CD8-positive, alpha-beta memory T cell (primary cell): ENCODE data around the gene RPS6KL1. TPM values are rescaled to one million over a fixed set of nuclear protein-coding genes. Genes with fewer than 3 reads are reported as not detected.

Experiments used
- CTCF ChIA-PET: fragments of 350-600 bp; sonication (Branson Sonifier 250); formaldehyde crosslinking; loops from one replicate; lab custom pipeline; 2021; ENCODE audit warnings: antibody characterized with exemption; lab: Charles Lee
- POLR2A ChIA-PET: fragments of 350-600 bp; sonication (Branson Sonifier 250); formaldehyde crosslinking; loops from one replicate; lab custom pipeline; 2021; ENCODE audit warnings: antibody characterized with exemption; lab: Charles Lee
- DNase-seq, 5 donors: peaks; one replicate each; pipeline versions ENCODE4 v3.0.0 to v3.0.0-alpha.2; 2020 to 2022; ENCODE audit warnings: mixed read lengths in 1 of 5
- H3K27ac ChIP-seq: one replicate; pipeline ENCODE4 v1.7.0; 2013; ENCODE audit warnings: low read depth, mild to moderate bottlenecking, low read length, moderate library complexity
- H3K27me3 ChIP-seq: 2 replicates; pipeline ENCODE4 v1.7.0; 2013; ENCODE audit warnings: low read length, mild to moderate bottlenecking; ENCODE audit not compliant: insufficient read depth, poor library complexity, severe bottlenecking
- H3K36me3 ChIP-seq: 2 replicates; pipeline ENCODE4 v1.7.0; 2013; ENCODE audit warnings: mild to moderate bottlenecking, low read length, moderate library complexity; ENCODE audit not compliant: insufficient read depth
- H3K4me1 ChIP-seq: 2 replicates; pipeline ENCODE4 v1.7.0; 2013; ENCODE audit warnings: mild to moderate bottlenecking, low read length, moderate library complexity; ENCODE audit not compliant: insufficient read depth
- H3K4me3 ChIP-seq: 2 replicates; pipeline ENCODE4 v1.7.0; 2013; ENCODE audit warnings: mild to moderate bottlenecking, low read length
- H3K9me3 ChIP-seq: 2 replicates; pipeline ENCODE4 v1.7.0; 2013; ENCODE audit warnings: mild to moderate bottlenecking, low read length
- H3K27ac Mint-ChIP-seq, 8 donors: one replicate each; pipeline ENCODE4 v1.8.0; 2020 to 2021; ENCODE audit warnings: mixed read lengths in 8 of 8, mild to moderate bottlenecking in 6 of 8, inconsistent platforms in 3 of 8, moderate library complexity in 3 of 8
- H3K27me3 Mint-ChIP-seq, 2 donors: one replicate each; pipeline ENCODE4 v1.8.0; 2020 to 2021; ENCODE audit warnings: mixed read lengths in 2 of 2, mild to moderate bottlenecking in 1 of 2, moderate library complexity in 1 of 2
- H3K36me3 Mint-ChIP-seq, 3 donors: one replicate each; pipeline ENCODE4 v1.8.0; 2020 to 2021; ENCODE audit warnings: mixed read lengths in 3 of 3, inconsistent platforms in 1 of 3, mild to moderate bottlenecking in 1 of 3
- H3K4me1 Mint-ChIP-seq, 3 donors: one replicate each; pipeline ENCODE4 v1.8.0; 2020 to 2021; ENCODE audit warnings: mixed read lengths in 3 of 3, inconsistent platforms in 1 of 3, mild to moderate bottlenecking in 1 of 3
- H3K4me3 Mint-ChIP-seq, 7 donors: one replicate each; pipeline ENCODE4 v1.8.0; 2020 to 2021; ENCODE audit warnings: mixed read lengths in 7 of 7, mild to moderate bottlenecking in 6 of 7, moderate library complexity in 4 of 7, inconsistent platforms in 2 of 7
- H3K9me3 Mint-ChIP-seq, 5 donors: one replicate each; pipeline ENCODE4 v1.8.0; 2020 to 2022; ENCODE audit warnings: mixed read lengths in 5 of 5, mild to moderate bottlenecking in 3 of 5, moderate library complexity in 2 of 5, inconsistent platforms in 1 of 5
- polyA plus RNA-seq: library from polyadenylated mRNA; unstranded; fragments of 300-500 nt; fragmentation: Illumina TruSeq; gene quantifications from one replicate; pipeline ENCODE4 v1.2.3, GENCODE V29; 2021
- total RNA-seq, 2 experiments: library from RNA; stranded (reverse); gene quantifications; one replicate each; pipeline ENCODE4 v1.2.3, GENCODE V29; 2021

The RPS6KL1 gene
- total and polyA plus RNA-seq, 3 experiments from 2014 or later, result 4.8 to 5.0 TPM; not detected in 1

DNA sequence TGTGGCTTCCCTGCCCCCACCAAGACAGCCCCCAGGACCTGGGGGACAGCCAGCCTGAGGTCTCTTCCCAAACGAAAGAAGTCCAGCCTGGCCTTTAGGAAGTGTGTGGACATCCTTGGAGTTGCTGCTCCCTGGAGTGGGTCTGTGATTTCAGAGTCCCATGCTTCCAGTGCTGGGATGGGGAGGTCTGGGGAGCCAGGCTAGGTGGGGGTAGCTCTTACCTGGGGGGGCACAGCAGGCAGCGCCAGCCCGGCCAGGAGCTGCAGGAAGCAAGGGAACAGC lies 31.8 kb upstream of the RPS6KL1 start:
- no peak for DNase-seq
- peak overlapping the region in 5 of 7 donors; percentile 32 to 66 (median 51) for H3K4me3 Mint-ChIP-seq
- no peaks in the 10 kb centered on the region for H3K9me3 Mint-ChIP-seq
- H3K4me1 ChIP-seq, result no peaks in the 10 kb centered on the region
- no peaks in the 10 kb centered on the region for H3K9me3 ChIP-seq
- H3K4me3 ChIP-seq, result peak overlapping the region; percentile 34
- ChIA-PET POLR2A (interaction anchor here (0.6 to 1.1 kb wide), 2 partner anchors 13 to 169 kb away, joined by 3 read pairs; no protein-coding TSS in a partner anchor), CTCF (interaction anchor here (2.0 kb wide), 1 partner anchor 10 kb away, joined by 6 read pairs; no protein-coding TSS in a partner anchor)
- H3K27ac Mint-ChIP-seq, result no peak overlapping the region
- H3K36me3 Mint-ChIP-seq, result no peaks in the 10 kb centered on the region
- H3K4me1 Mint-ChIP-seq, result peaks cover 2 to 4% (median 3%) of the 10 kb centered on the region in 3 donors
- peaks cover 10% of the 10 kb centered on the region for H3K27me3 ChIP-seq
- no peak overlapping the region for H3K27ac ChIP-seq
- H3K27me3 Mint-ChIP-seq, result peaks cover 11 to 22% of the 10 kb centered on the region in 2 donors
- H3K36me3 ChIP-seq, result no peaks in the 10 kb centered on the region

DNA sequence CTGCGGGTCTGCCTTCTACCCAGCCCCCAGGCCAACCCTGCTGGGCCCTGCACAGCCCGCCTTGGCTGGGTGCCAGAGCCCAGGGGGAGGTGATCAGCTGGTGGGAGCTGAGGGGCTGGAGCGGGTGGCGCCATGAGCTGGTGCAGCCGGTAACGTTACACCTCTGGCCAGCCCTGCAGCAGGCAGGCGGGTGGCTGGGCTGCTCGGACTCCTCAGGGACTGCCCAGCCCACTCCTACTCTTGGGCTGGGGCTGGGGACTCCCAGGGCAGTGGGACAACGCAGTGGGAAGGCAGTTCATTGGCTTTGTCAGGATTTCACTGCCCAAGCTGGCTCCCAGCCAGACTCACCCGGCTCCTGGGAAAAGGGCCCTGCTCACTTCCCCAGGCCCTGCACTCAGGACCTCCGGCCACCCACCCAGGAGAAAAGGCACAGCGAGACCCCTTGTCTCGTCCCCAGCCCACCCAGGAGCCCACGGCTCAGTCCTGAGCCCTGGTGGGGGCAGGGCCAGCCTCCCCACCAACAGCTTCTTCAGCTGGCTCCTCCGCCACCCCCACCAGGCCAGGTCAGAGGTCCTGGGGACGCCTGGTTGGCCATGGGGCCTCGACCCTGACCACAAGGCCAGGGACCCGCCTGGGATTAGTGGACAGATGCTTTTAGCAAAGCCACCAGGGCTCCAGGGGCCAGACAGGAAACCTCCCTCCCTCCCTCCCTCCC lies 31.3 kb upstream of the RPS6KL1 start:
- peaks cover 2 to 4% (median 3%) of the 10 kb centered on the region in 3 donors for H3K4me1 Mint-ChIP-seq
- no peak overlapping the region for H3K4me3 ChIP-seq
- no peaks in the 10 kb centered on the region for H3K9me3 Mint-ChIP-seq
- no peaks in the 10 kb centered on the region for H3K36me3 Mint-ChIP-seq
- no peaks in the 10 kb centered on the region for H3K9me3 ChIP-seq
- DNase-seq, result no peak
- ChIA-PET CTCF (interaction anchor here (1.2 to 2.0 kb wide), 2 partner anchors 9 to 134 kb away, joined by 4 to 6 read pairs; no protein-coding TSS in a partner anchor), POLR2A (interaction anchor here (1.1 kb wide), 1 partner anchor 12 kb away, joined by 3 read pairs; no protein-coding TSS in a partner anchor)
- no peaks in the 10 kb centered on the region for H3K4me1 ChIP-seq
- H3K4me3 Mint-ChIP-seq, result no peak overlapping the region
- H3K27ac ChIP-seq, result no peak overlapping the region
- peaks cover 10% of the 10 kb centered on the region for H3K27me3 ChIP-seq
- H3K27ac Mint-ChIP-seq, result no peak overlapping the region
- peaks cover 10 to 24% of the 10 kb centered on the region in 2 donors for H3K27me3 Mint-ChIP-seq
- H3K36me3 ChIP-seq, result no peaks in the 10 kb centered on the region

GRCh38 chr14:74953686-74954085 lies 30.6 kb upstream of the RPS6KL1 start:
- Mint-ChIP-seq H3K4me3 (no peak overlapping the region), H3K36me3 (no peaks in the 10 kb centered on the region), H3K27ac (no peak overlapping the region), H3K4me1 (peaks cover 2 to 4% (median 3%) of the 10 kb centered on the region in 3 donors), H3K9me3 (no peaks in the 10 kb centered on the region), H3K27me3 (peaks cover 10 to 24% of the 10 kb centered on the region in 2 donors)
- Histone ChIP-seq H3K27ac (no peak overlapping the region), H3K36me3 (no peaks in the 10 kb centered on the region), H3K27me3 (peaks cover 10% of the 10 kb centered on the region), H3K4me1 (no peaks in the 10 kb centered on the region), H3K9me3 (no peaks in the 10 kb centered on the region), H3K4me3 (no peak overlapping the region)
- CTCF ChIA-PET, result interaction anchor here (1.2 to 2.0 kb wide), 2 partner anchors 8 to 135 kb away, joined by 4 to 6 read pairs; no protein-coding TSS in a partner anchor
- POLR2A ChIA-PET, result no interaction called here
- DNase-seq, result no peak

DNA sequence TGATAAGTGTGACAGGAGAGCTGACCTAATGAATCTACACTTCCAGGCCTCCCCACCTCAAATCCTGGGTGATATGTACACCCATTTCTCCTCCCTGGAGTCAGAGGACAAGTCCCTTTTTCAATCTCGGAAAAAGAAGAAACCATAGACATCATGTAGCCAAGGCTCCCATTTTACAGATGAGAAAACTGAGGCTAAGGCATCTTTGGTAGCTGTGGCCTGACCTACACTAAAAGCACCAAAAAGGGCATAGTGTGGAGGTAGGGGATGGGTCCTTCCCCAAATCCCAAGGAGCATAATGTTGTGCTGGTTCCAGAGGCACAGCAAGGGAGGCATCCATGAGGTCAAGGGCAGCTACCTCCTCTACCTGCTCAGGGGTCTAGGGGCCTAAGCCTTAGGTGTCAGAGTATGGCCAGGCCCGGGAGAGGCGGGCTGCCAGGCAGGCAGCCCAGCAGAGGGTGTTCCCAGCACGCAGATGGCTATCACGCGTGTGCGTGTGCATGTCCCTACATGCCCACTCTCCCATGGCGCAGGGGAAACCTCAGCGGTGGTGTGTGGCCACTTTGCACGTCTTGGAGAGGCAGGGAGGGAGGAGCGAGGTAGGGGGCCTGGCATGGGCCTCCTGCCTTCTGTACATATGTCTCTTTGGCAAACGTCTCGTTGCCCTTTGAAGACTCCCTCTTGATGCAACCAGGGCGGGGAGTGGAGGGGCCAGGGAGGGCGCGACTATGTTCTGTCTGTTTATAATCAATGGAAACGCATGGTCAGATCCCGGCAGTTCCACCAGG lies 29.8 kb upstream of the RPS6KL1 start:
- H3K27me3 ChIP-seq, result peaks cover 10% of the 10 kb centered on the region
- ChIA-PET CTCF (interaction anchor here (1.2 to 2.2 kb wide), 4 partner anchors 8 to 136 kb away, joined by 4 to 9 read pairs (median 6); no protein-coding TSS in a partner anchor), POLR2A (no interaction called here)
- no peak overlapping the region for H3K4me3 Mint-ChIP-seq
- H3K9me3 ChIP-seq, result no peaks in the 10 kb centered on the region
- peaks cover 10 to 24% of the 10 kb centered on the region in 2 donors for H3K27me3 Mint-ChIP-seq
- H3K4me1 Mint-ChIP-seq, result peaks cover 2 to 4% (median 3%) of the 10 kb centered on the region in 3 donors
- no peaks in the 10 kb centered on the region for H3K36me3 ChIP-seq
- H3K4me3 ChIP-seq, result no peak overlapping the region
- H3K4me1 ChIP-seq, result no peaks in the 10 kb centered on the region
- H3K27ac ChIP-seq, result no peak overlapping the region
- H3K27ac Mint-ChIP-seq, result no peak overlapping the region
- no peaks in the 10 kb centered on the region for H3K36me3 Mint-ChIP-seq
- no peaks in the 10 kb centered on the region for H3K9me3 Mint-ChIP-seq
- DNase-seq, result no peak

DNA sequence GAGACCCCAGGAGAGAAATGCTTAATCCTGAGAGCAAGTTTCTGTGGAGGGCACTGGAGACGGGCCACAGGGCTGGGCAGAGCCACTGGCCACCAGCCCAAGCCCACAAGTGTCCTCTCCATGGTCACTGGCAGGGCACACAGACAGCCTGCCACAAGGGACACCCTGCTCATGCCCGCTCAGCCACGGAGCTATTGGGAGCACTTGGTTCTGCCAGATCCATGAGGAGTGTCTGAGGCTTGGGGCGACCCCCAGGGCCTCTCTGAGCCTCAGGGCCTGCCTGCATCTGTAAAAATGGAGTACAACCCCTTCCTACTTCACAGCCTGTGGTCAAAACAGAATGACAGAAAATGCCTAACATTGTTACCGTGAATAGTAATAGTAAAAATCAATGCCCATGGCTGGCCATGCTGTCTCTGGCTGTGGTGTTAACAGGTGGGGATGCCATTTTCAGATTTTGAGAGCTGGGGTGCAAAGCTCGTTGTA lies 29.2 kb upstream of the RPS6KL1 start:
- no peaks in the 10 kb centered on the region for H3K36me3 Mint-ChIP-seq
- peaks cover 10 to 24% of the 10 kb centered on the region in 2 donors for H3K27me3 Mint-ChIP-seq
- no peak overlapping the region for H3K4me3 Mint-ChIP-seq
- ChIA-PET CTCF (interaction anchor here (1.6 to 2.2 kb wide), 2 partner anchors 92 to 136 kb away, joined by 5 to 9 read pairs; no protein-coding TSS in a partner anchor), POLR2A (no interaction called here)
- H3K9me3 Mint-ChIP-seq, result no peaks in the 10 kb centered on the region
- no peaks in the 10 kb centered on the region for H3K36me3 ChIP-seq
- H3K4me3 ChIP-seq, result no peak overlapping the region
- no peaks in the 10 kb centered on the region for H3K9me3 ChIP-seq
- no peak overlapping the region for H3K27ac ChIP-seq
- peaks cover 2 to 4% (median 3%) of the 10 kb centered on the region in 3 donors for H3K4me1 Mint-ChIP-seq
- DNase-seq, result no peak
- H3K27ac Mint-ChIP-seq, result no peak overlapping the region
- H3K4me1 ChIP-seq, result no peaks in the 10 kb centered on the region
- H3K27me3 ChIP-seq, result peaks cover 10% of the 10 kb centered on the region

- no peaks in the 10 kb centered on the region for H3K9me3 ChIP-seq
- CTCF ChIA-PET, result interaction anchor here (1.6 to 2.2 kb wide), 2 partner anchors 91 to 137 kb away, joined by 5 to 9 read pairs; no protein-coding TSS in a partner anchor
Observed at GRCh38 chr14:74951443-74952179, 28.6 kb upstream of the RPS6KL1 start.

DNA sequence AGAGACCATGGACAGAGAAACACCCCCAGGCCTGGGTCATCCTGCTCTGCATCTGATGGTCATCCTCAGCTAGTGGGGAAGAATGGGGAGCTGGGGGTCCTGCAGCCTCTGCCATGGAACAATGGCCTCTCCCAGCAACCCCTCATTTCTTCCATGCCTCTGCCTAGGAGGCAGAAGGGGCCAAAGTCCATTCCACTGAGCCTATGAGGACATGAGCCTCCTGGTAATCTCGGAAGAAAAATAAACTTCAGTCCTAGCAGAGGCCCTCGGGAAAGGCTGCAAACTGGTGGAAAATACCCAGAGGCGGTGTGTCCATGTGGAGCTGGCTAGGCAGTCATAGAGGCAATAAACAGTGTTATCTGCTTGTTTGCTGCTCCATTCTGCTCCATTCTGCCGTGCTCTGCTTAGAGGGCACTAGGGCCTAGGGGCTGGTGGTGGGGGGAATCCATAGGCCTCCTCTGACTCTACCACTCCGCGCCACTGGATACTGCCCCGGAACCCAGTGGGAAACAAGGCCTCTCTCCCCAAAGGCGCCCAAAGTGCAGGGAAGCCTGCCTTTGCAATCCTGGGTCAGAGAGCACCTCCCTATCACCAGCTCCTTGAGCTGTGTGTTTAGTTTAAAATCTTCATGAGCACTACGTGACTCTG lies 27.9 kb upstream of the RPS6KL1 start:
- no peak for DNase-seq
- no peaks in the 10 kb centered on the region for H3K9me3 Mint-ChIP-seq
- Histone ChIP-seq H3K4me3 (no peak overlapping the region), H3K27me3 (peaks cover 8% of the 10 kb centered on the region), H3K36me3 (no peaks in the 10 kb centered on the region), H3K9me3 (no peaks in the 10 kb centered on the region), H3K4me1 (peaks cover 8% of the 10 kb centered on the region), H3K27ac (no peak overlapping the region)
- ChIA-PET CTCF (interaction anchor here (1.6 to 2.2 kb wide), 2 partner anchors 91 to 138 kb away, joined by 5 to 9 read pairs; no protein-coding TSS in a partner anchor), POLR2A (no interaction called here)
- no peaks in the 10 kb centered on the region for H3K36me3 Mint-ChIP-seq
- H3K27ac Mint-ChIP-seq, result no peak overlapping the region
- H3K4me1 Mint-ChIP-seq, result peaks cover 5 to 10% (median 7%) of the 10 kb centered on the region in 3 donors
- H3K27me3 Mint-ChIP-seq, result peaks cover 9 to 20% of the 10 kb centered on the region in 2 donors
- H3K4me3 Mint-ChIP-seq, result peak overlapping the region in 1 of 7 donors; percentile 59

More at GRCh38 chr14:74951443-74952179, 28.6 kb upstream of the RPS6KL1 start:
- Mint-ChIP-seq H3K27ac (no peak overlapping the region), H3K4me1 (peaks cover 4 to 5% (median 4%) of the 10 kb centered on the region in 3 donors), H3K27me3 (peaks cover 7 to 20% of the 10 kb centered on the region in 2 donors), H3K4me3 (peak overlapping the region in 1 of 7 donors; percentile 59), H3K9me3 (no peaks in the 10 kb centered on the region), H3K36me3 (no peaks in the 10 kb centered on the region)
- H3K4me1 ChIP-seq, result peaks cover 1% of the 10 kb centered on the region
- H3K4me3 ChIP-seq, result no peak overlapping the region
- H3K36me3 ChIP-seq, result no peaks in the 10 kb centered on the region
- no peak for DNase-seq
- peaks cover 10% of the 10 kb centered on the region for H3K27me3 ChIP-seq
- POLR2A ChIA-PET, result no interaction called here
- no peak overlapping the region for H3K27ac ChIP-seq
